Spleen (tissue), 11 donors: ENCODE results near the gene SLAIN2. TPM values are rescaled to one million over a fixed set of nuclear protein-coding genes. Genes with fewer than 3 reads are reported as not detected.
"Not testable (repeated sequence)": the region's sequence is repeated elsewhere in the genome, so short reads cannot be mapped to it uniquely, and the experiment has no call there.

Source experiments
- DNase-seq: peaks from one replicate; pipeline ENCODE4 v3.0.0-alpha.2; 2020
- H3K27ac ChIP-seq, 8 donors: fragments of 200-600 bp; sonication (generic) in 7 of 8; 1 replicate in 4 of 8; 2 replicates in 4 of 8; pipeline versions ENCODE4 v1.5.0 to v1.8.0; 2016 to 2021; ENCODE audit warnings: inconsistent platforms in 4 of 8, mild to moderate bottlenecking in 4 of 8, moderate library complexity in 1 of 8
- H3K27me3 ChIP-seq, 7 donors: fragments of 200-600 bp; sonication (generic) in 6 of 7; replicated peaks in 1 of 7; 1 replicate in 4 of 7; 2 replicates in 3 of 7; pipeline versions ENCODE4 v1.5.0 to v1.8.0; 2016 to 2021; ENCODE audit warnings: inconsistent platforms in 3 of 7, mild to moderate bottlenecking in 1 of 7
- H3K36me3 ChIP-seq, 6 donors: fragments of 200-600 bp; sonication (generic) in 5 of 6; 1 replicate in 4 of 6; 2 replicates in 2 of 6; pipeline versions ENCODE4 v1.5.0 to v1.8.0; 2016 to 2021; ENCODE audit warnings: inconsistent platforms in 2 of 6
- H3K4me1 ChIP-seq, 6 donors: fragments of 200-600 bp; sonication (generic) in 5 of 6; 1 replicate in 3 of 6; 2 replicates in 3 of 6; pipeline versions ENCODE4 v1.5.0 to v1.8.0; 2016 to 2021; ENCODE audit warnings: inconsistent platforms in 3 of 6
- H3K4me3 ChIP-seq, 8 donors: fragments of 200-600 bp; sonication (generic) in 7 of 8; 1 replicate in 4 of 8; 2 replicates in 4 of 8; pipeline versions ENCODE4 v1.5.0 to v1.8.0; 2016 to 2021; ENCODE audit warnings: inconsistent platforms in 4 of 8, mild to moderate bottlenecking in 4 of 8, moderate library complexity in 2 of 8
- H3K9me3 ChIP-seq, 8 donors: fragments of 200-600 bp; sonication (generic) in 7 of 8; 1 replicate in 4 of 8; 2 replicates in 4 of 8; pipeline versions ENCODE4 v1.5.0 to v1.8.0; 2016 to 2021; ENCODE audit warnings: inconsistent platforms in 4 of 8
- CTCF ChIP-seq, 11 experiments: fragments of 200-600 bp in 7 of 11; fragments of 450-650 bp in 4 of 11; sonication (generic) in 4 of 11; IDR thresholded peaks in 8 of 11; conservative IDR thresholded peaks in 3 of 11; 1 replicate in 7 of 11; 2 replicates in 4 of 11; pipeline versions ENCODE4 v1.4.0 to v1.8.0; 2016 to 2021; ENCODE audit warnings: antibody characterized with exemption in 11 of 11, inconsistent platforms in 4 of 11, mild to moderate bottlenecking in 1 of 11
- POLR2A ChIP-seq, 3 donors: fragments of 450-650 bp; IDR thresholded peaks; one replicate each; pipeline ENCODE4 v1.5.1; 2017; ENCODE audit warnings: antibody characterized with exemption in 3 of 3, mild to moderate bottlenecking in 1 of 3
- POLR2AphosphoS5 ChIP-seq, 3 donors: sonication (generic); formaldehyde crosslinking; IDR thresholded peaks; one replicate each; pipeline ENCODE4 v1.5.1; 2017; ENCODE audit warnings: antibody characterized with exemption in 3 of 3
- WGBS, 5 donors: extraction: QIAGEN DNeasy Blood & Tissue Kit in 3 of 5; methylation state at CpG; one replicate each; pipeline versions ENCODE4 v1.1.5 to v1.1.7; 2013 to 2018; 5-methylcytosine and 5-hydroxymethylcytosine counted together
- intact Hi-C: fragments of 100-400 bp; cut with DNase I; formaldehyde crosslinking; loops from one replicate; pipeline ENCODE4 v1.15.0; 2023; ENCODE audit warnings: low total_unique reads
- polyA plus RNA-seq, 3 donors: library from polyadenylated mRNA; stranded (reverse); fragments of 200-250 nt; gene quantifications; one replicate each; pipeline ENCODE4 v1.2.1, GENCODE V29; 2013
- total RNA-seq, 7 donors: library from RNA; depleted of rRNA in 3 of 7; stranded (reverse); fragments of >200 nt in 3 of 7; fragmentation: NEBNext Ultra II Directional in 4 of 7; extraction: Animal tissue kit (Norgen Biotek cat#: 25700) in 4 of 7; gene quantifications; one replicate each; pipeline versions ENCODE4 v1.1.0 to v1.2.1, GENCODE V29; 2016 to 2021
- donor health status: healthy with polysubstance abuse.
- donor health status: DM: no; HTN: no; CAD: no; lungs with moderate emphysema.
- donor health status: DM: no; HTN: no; CAD: no.
- donor health status: Bipolar disorder and iron deficiency.
- donor health status: healthy.
- donor health status: DM: no; HTN: no; CAD: no.
- donor health status: DM: yes; HTN: yes; CAD: no.

Gene SLAIN2
- total and polyA plus RNA-seq, 10 donors: 6.6 to 69.1 (median 45.1) TPM

DNA sequence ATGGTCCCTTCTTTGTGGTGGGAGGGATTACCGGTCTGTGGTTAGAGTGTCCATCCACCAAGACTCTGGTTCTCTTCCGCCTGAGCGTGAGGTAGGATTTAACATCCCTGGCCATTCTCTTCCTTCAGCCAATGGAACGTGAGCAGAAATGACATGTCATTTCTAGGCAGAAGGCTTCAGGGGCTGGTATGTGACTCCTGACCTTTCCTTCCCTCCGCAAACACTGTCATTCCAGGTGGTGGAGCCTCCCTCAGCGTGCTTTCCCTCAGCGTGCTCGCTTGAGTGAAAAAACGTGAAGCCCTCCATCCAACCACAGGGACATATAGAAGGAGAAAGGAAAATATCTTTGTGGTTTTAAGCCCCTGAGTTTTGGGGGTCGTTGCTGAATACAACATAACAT, 107.8 kb downstream of the SLAIN2 start:
- no peak for DNase-seq
- intact Hi-C loops: loop anchor here (10.0 kb wide), 1 partner anchor 516 kb away; no protein-coding TSS in a partner anchor
- no peak overlapping the region for H3K4me3 ChIP-seq
- H3K27ac ChIP-seq: no peak overlapping the region
- H3K36me3 ChIP-seq: no peaks in the 10 kb centered on the region
- no peaks in the 10 kb centered on the region for H3K4me1 ChIP-seq
- peaks cover 0 to 4% (median 0%) of the 10 kb centered on the region in 7 donors for H3K27me3 ChIP-seq
- TF ChIP-seq POLR2AphosphoS5 (IDR thresholded peaks at IDR 0.05) (no peak), CTCF (IDR thresholded peaks at IDR 0.05 in 8 of 11, conservative IDR thresholded peaks at IDR 0.05 in 3 of 11) (no peak), POLR2A (IDR thresholded peaks at IDR 0.05) (no peak)
- WGBS, 5 donors: 87 to 93% (median 91%) methylated on average over 10 of the region's 10 CpGs
- H3K9me3 ChIP-seq: no peaks in the 10 kb centered on the region

DNA sequence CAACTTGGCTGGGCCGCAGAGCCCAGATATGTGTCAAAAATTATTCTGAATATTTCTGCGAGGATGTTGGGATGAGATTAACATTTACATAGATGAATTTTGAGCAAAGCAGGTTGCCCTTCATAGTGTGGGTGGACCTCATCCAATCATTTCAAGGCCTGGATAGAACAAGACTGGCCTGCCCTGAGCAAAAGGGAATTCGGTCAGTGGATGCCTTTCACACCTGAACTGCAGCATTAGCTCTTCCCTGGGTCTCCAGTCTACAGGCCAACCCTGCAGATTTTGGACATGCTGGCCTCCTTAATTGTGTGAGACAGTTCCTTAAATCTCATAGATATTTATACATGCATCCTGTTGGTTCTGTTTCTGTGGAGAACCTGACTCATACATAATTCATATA, 109.4 kb downstream of the SLAIN2 start:
- Histone ChIP-seq H3K4me1 (no peaks in the 10 kb centered on the region), H3K27me3 (peaks cover 0 to 3% (median 0%) of the 10 kb centered on the region in 7 donors), H3K36me3 (no peaks in the 10 kb centered on the region), H3K4me3 (no peak overlapping the region), H3K9me3 (no peaks in the 10 kb centered on the region), H3K27ac (no peak overlapping the region)
- TF ChIP-seq POLR2AphosphoS5 (IDR thresholded peaks at IDR 0.05) (no peak), POLR2A (IDR thresholded peaks at IDR 0.05) (no peak)
- intact Hi-C loops: no loop called here
- WGBS, 5 donors: 95 to 99% (median 97%) methylated on average over 3 of the region's 3 CpGs
- no peak for DNase-seq

- H3K27ac ChIP-seq, H3K36me3 ChIP-seq, H3K9me3 ChIP-seq, DNase-seq, intact Hi-C loops, H3K4me1 ChIP-seq, H3K4me3 ChIP-seq, H3K27me3 ChIP-seq: not testable (repeated sequence)
- WGBS, 5 donors: 86 to 95% (median 92%) methylated on average over 3 of the region's 3 CpGs
Observed at GRCh38 chr4:48451656-48452055, 110.3 kb downstream of the SLAIN2 start.

DNA sequence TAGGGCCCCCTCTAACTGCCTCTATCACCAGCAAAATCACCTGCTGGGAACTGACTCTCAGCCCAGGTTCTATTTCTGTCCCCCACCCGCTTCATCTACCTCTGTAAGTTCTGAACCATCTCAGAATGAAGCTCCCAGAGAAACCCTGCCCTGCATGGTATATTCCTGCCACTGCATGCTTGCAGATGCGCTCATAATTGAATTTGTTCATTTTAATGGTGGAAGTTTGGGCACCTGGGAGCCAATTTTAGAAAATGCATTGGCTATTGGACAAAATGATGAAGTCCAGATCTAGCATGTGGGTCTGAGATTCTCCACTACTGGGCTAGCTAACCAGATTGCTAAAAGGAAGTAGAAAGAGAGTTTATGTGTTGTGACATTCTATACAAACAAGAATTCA, 113.3 kb downstream of the SLAIN2 start:
- Histone ChIP-seq H3K27ac (no peak overlapping the region), H3K4me1 (no peaks in the 10 kb centered on the region), H3K4me3 (no peak overlapping the region), H3K27me3 (peaks cover 0 to 3% (median 0%) of the 10 kb centered on the region in 7 donors), H3K36me3 (no peaks in the 10 kb centered on the region), H3K9me3 (peaks cover 0 to 5% (median 0%) of the 10 kb centered on the region in 8 donors)
- no peak for DNase-seq
- TF ChIP-seq CTCF (IDR thresholded peaks at IDR 0.05 in 8 of 11, conservative IDR thresholded peaks at IDR 0.05 in 3 of 11): no peak
- no peak for TF ChIP-seq POLR2AphosphoS5 (IDR thresholded peaks at IDR 0.05)
- TF ChIP-seq POLR2A (IDR thresholded peaks at IDR 0.05): no peak
- 90 to 94% (median 93%) methylated on average over 2 of the region's 2 CpGs for WGBS, 5 donors
- intact Hi-C loops: no loop called here

GRCh38 chr4:48461000-48461399, 119.7 kb downstream of the SLAIN2 start:
- no peak for TF ChIP-seq CTCF (IDR thresholded peaks at IDR 0.05 in 8 of 11, conservative IDR thresholded peaks at IDR 0.05 in 3 of 11)
- TF ChIP-seq POLR2AphosphoS5 (IDR thresholded peaks at IDR 0.05): no peak
- no peak for TF ChIP-seq POLR2A (IDR thresholded peaks at IDR 0.05)
- H3K9me3 ChIP-seq: peaks cover 0 to 8% (median 5%) of the 10 kb centered on the region in 8 donors
- H3K4me3 ChIP-seq: no peak overlapping the region
- DNase-seq: no peak
- H3K27me3 ChIP-seq: no peaks in the 10 kb centered on the region
- H3K4me1 ChIP-seq: no peaks in the 10 kb centered on the region
- intact Hi-C loops: no loop called here
- H3K27ac ChIP-seq: no peak overlapping the region
- no peaks in the 10 kb centered on the region for H3K36me3 ChIP-seq
